ENCODE measurements around the gene C4BPB.

DNA sequence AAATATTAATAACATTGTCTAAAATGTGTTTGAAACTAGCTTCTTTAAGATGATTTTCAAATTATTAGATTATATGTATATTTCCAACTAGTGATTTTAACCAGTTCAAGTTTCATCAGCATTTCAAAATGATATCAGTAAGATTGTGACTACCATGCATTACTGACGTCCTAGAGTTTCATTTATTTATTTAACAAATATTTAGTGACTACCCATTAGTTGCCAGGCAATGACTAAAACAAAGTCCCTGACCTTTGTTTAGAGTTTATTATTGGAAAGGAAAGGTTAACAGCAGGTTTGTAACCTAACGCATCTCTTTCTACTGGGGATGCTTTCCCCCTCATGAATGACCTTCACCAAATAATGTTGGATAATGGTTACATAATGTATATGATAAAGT lies 7.6 kb upstream of the C4BPB start:
- TF ChIP-seq, protein P1, sequence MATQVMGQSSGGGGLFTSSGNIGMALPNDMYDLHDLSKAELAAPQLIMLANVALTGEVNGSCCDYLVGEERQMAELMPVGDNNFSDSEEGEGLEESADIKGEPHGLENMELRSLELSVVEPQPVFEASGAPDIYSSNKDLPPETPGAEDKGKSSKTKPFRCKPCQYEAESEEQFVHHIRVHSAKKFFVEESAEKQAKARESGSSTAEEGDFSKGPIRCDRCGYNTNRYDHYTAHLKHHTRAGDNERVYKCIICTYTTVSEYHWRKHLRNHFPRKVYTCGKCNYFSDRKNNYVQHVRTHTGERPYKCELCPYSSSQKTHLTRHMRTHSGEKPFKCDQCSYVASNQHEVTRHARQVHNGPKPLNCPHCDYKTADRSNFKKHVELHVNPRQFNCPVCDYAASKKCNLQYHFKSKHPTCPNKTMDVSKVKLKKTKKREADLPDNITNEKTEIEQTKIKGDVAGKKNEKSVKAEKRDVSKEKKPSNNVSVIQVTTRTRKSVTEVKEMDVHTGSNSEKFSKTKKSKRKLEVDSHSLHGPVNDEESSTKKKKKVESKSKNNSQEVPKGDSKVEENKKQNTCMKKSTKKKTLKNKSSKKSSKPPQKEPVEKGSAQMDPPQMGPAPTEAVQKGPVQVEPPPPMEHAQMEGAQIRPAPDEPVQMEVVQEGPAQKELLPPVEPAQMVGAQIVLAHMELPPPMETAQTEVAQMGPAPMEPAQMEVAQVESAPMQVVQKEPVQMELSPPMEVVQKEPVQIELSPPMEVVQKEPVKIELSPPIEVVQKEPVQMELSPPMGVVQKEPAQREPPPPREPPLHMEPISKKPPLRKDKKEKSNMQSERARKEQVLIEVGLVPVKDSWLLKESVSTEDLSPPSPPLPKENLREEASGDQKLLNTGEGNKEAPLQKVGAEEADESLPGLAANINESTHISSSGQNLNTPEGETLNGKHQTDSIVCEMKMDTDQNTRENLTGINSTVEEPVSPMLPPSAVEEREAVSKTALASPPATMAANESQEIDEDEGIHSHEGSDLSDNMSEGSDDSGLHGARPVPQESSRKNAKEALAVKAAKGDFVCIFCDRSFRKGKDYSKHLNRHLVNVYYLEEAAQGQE (IDR thresholded peaks at IDR 0.05), result no peak
- TF ChIP-seq, protein P2, sequence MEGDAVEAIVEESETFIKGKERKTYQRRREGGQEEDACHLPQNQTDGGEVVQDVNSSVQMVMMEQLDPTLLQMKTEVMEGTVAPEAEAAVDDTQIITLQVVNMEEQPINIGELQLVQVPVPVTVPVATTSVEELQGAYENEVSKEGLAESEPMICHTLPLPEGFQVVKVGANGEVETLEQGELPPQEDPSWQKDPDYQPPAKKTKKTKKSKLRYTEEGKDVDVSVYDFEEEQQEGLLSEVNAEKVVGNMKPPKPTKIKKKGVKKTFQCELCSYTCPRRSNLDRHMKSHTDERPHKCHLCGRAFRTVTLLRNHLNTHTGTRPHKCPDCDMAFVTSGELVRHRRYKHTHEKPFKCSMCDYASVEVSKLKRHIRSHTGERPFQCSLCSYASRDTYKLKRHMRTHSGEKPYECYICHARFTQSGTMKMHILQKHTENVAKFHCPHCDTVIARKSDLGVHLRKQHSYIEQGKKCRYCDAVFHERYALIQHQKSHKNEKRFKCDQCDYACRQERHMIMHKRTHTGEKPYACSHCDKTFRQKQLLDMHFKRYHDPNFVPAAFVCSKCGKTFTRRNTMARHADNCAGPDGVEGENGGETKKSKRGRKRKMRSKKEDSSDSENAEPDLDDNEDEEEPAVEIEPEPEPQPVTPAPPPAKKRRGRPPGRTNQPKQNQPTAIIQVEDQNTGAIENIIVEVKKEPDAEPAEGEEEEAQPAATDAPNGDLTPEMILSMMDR (IDR thresholded peaks at IDR 0.05; ENCODE audit: low read depth, low read length, missing input control), result no peak
